HepG2 (cell line): ENCODE data around the gene ACTR6. TPM values are rescaled to one million over a fixed set of nuclear protein-coding genes. Genes with fewer than 3 reads are reported as not detected.

Experiments used
- ARHGAP35 ChIP-seq: sonication (generic); formaldehyde crosslinking; IDR thresholded peaks from 2 replicates; pipeline ENCODE4 v1.9.0; 2022; ENCODE audit warnings: mild to moderate bottlenecking, inconsistent platforms, moderate library complexity, missing genetic modification reagents, borderline replicate concordance
- ARNT ChIP-seq: fragments of 450-650 bp; IDR thresholded peaks from 2 replicates; pipeline ENCODE4 v1.6.1; 2017
- ATRX ChIP-seq: sonication (generic); formaldehyde crosslinking; IDR thresholded peaks from 2 replicates; pipeline ENCODE4 v1.4.0; 2020; ENCODE audit warnings: missing genetic modification reagents, borderline replicate concordance
- CTCF ChIP-seq: sonication (generic); formaldehyde crosslinking; IDR thresholded peaks from 2 replicates; pipeline ENCODE4 v1.5.0; 2020; ENCODE audit warnings: mild to moderate bottlenecking, missing genetic modification reagents, moderate library complexity
- ETS1 ChIP-seq: sonication (generic); formaldehyde crosslinking; IDR thresholded peaks from 2 replicates; pipeline ENCODE4 v1.4.0; 2020; ENCODE audit warnings: missing genetic modification reagents
- HOXD1 ChIP-seq: sonication (generic); formaldehyde crosslinking; IDR thresholded peaks from 2 replicates; pipeline ENCODE4 v1.5.0; 2020; ENCODE audit warnings: missing genetic modification reagents
- KLF13 ChIP-seq: sonication (generic); formaldehyde crosslinking; IDR thresholded peaks from 2 replicates; pipeline ENCODE4 v1.4.0; 2020; ENCODE audit warnings: mild to moderate bottlenecking, missing genetic modification reagents
- NFKB2 ChIP-seq: sonication (generic); formaldehyde crosslinking; IDR thresholded peaks from 2 replicates; pipeline ENCODE4 v1.4.0; 2020; ENCODE audit warnings: missing genetic modification reagents, borderline replicate concordance
- PAWR ChIP-seq: sonication (generic); formaldehyde crosslinking; IDR thresholded peaks from 2 replicates; pipeline ENCODE4 v1.4.0; 2020; ENCODE audit warnings: missing genetic modification reagents, mild to moderate bottlenecking, borderline replicate concordance
- RAD21 ChIP-seq: fragments of 450-650 bp; formaldehyde crosslinking; IDR thresholded peaks from 2 replicates; pipeline ENCODE4 v1.5.0; 2020; ENCODE audit warnings: mild to moderate bottlenecking
- SAFB2 ChIP-seq: sonication (generic); formaldehyde crosslinking; IDR thresholded peaks from 2 replicates; pipeline ENCODE4 v1.5.1; 2020; ENCODE audit warnings: missing genetic modification reagents, low read depth, mild to moderate bottlenecking, borderline replicate concordance
- SIX1 ChIP-seq: sonication (generic); formaldehyde crosslinking; IDR thresholded peaks from 2 replicates; pipeline ENCODE4 v1.4.0; 2020; ENCODE audit warnings: missing genetic modification reagents, borderline replicate concordance
- SUZ12 ChIP-seq: fragments of 150-350 bp; IDR thresholded peaks from 2 replicates; pipeline ENCODE4 v1.6.1; 2014; ENCODE audit warnings: low read depth, low read length
- TEF ChIP-seq: sonication (generic); formaldehyde crosslinking; IDR thresholded peaks from 2 replicates; pipeline ENCODE4 v1.5.0; 2020; ENCODE audit warnings: missing genetic modification reagents
- ZNF124 ChIP-seq: sonication (generic); formaldehyde crosslinking; IDR thresholded peaks from 2 replicates; pipeline ENCODE4 v1.4.0; 2020; ENCODE audit warnings: missing genetic modification reagents
- ZNF234 ChIP-seq: sonication (generic); formaldehyde crosslinking; conservative IDR thresholded peaks from 2 replicates; pipeline ENCODE4 v1.5.1; 2020; ENCODE audit warnings: mild to moderate bottlenecking, missing genetic modification reagents
- ZNF251 ChIP-seq: sonication (generic); formaldehyde crosslinking; IDR thresholded peaks from 2 replicates; pipeline ENCODE4 v1.9.0; 2021; ENCODE audit warnings: mild to moderate bottlenecking, missing genetic modification reagents
- ZNF543 ChIP-seq: sonication (generic); formaldehyde crosslinking; IDR thresholded peaks from 2 replicates; pipeline ENCODE4 v1.4.0; 2020; ENCODE audit warnings: mild to moderate bottlenecking, missing genetic modification reagents
- ZNF546 ChIP-seq: sonication (generic); formaldehyde crosslinking; conservative IDR thresholded peaks from 2 replicates; pipeline ENCODE4 v1.8.1; 2023; ENCODE audit warnings: mild to moderate bottlenecking, missing genetic modification reagents
- ZNF572 ChIP-seq: sonication (generic); formaldehyde crosslinking; IDR thresholded peaks from 2 replicates; pipeline ENCODE4 v1.5.1; 2020; ENCODE audit warnings: mild to moderate bottlenecking, missing genetic modification reagents
- ZNF652 ChIP-seq: IDR thresholded peaks from 2 replicates; pipeline ENCODE4 v1.6.1; 2016; ENCODE audit warnings: low read depth, borderline replicate concordance
- ZNF687 ChIP-seq: sonication (generic); formaldehyde crosslinking; IDR thresholded peaks from 2 replicates; pipeline ENCODE4 v1.5.1; 2020; ENCODE audit warnings: mild to moderate bottlenecking, missing genetic modification reagents, moderate library complexity
- ZNF816 ChIP-seq: sonication (generic); formaldehyde crosslinking; IDR thresholded peaks from 2 replicates; pipeline ENCODE4 v1.8.0; 2022; ENCODE audit warnings: missing genetic modification reagents, mild to moderate bottlenecking, borderline replicate concordance
- polyA plus RNA-seq, 8 experiments: library from polyadenylated mRNA; depleted of rRNA in 3 of 8; stranded (reverse) in 7 of 8; unstranded in 1 of 8; fragments of >200 nt; fragmentation: Illumina TruSeq in 4 of 8; extraction: Trizol in 4 of 8; gene quantifications; 2 replicates each; pipeline versions ENCODE4 v1.2.1 to v1.2.3, GENCODE V29; 2011 to 2016; ENCODE audit warnings: low read depth in 4 of 8, missing spikeins in 1 of 8, mixed read lengths in 1 of 8; ENCODE audit not compliant: insufficient read depth in 1 of 8
- total RNA-seq, 5 experiments: library from RNA; depleted of rRNA; stranded (reverse); fragments of >200 nt; fragmentation: Illumina TruSeq; extraction: Trizol; gene quantifications; 2 replicates each; pipeline ENCODE4 v1.2.3, GENCODE V29; 2016; ENCODE audit warnings: low read depth in 1 of 5

The ACTR6 gene
- total and polyA plus RNA-seq, 2 of the 13 experiments (the other 11 are each of a cell fraction or from before 2014, with no cell fraction given) = 12.9 to 22.4 TPM

DNA sequence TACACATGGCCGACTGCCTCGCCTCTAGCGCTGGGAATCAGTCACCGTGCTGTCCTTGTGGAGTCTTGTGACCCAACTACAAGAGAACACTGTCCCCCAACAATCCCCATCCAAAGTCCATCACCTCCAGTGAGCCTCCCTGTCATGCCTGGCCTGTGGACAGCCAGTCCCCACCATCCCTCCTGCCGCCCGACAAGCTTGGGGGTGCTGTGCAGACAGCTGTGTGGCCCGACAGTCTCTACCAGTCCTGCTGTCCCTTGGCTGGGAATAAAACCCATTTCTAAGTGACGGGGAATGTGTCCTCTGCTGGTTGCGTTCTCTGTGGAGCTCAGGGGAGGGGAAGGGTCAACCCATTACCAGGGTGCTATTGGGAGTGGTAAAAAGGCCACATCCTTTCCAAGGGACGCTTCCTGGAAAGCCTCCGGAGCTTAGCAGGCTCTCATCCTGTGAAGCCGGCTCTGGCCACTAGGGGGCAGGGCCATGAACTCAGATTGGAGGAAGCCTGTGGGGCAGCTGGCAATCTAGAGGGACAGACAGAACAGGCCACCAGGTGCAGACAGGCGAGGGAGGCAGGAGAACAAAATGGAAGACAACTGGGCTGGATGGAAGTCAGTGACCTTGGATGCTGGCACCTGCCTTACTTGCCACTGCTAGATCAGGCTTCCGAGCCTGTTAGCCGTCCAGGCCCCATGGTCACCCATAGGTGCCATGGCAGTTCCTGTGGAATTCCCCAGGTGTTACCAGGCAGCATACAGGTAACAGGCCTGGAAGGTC is 46.0 kb upstream of the ACTR6 start (continued):
- no peak for TF ChIP-seq ETS1 (CRISPR knock-in tag)
- TF ChIP-seq NFKB2 (CRISPR knock-in tag) = no peak
- no peak for TF ChIP-seq SUZ12
- no peak for TF ChIP-seq ZNF124 (CRISPR knock-in tag)
- TF ChIP-seq SIX1 (CRISPR knock-in tag) = no peak
- TF ChIP-seq ZNF543 (CRISPR knock-in tag) = no peak
- TF ChIP-seq ZNF816 = no peak
- TF ChIP-seq CTCF = peak; percentile 85
- TF ChIP-seq KLF13 = no peak
- no peak for TF ChIP-seq PAWR (CRISPR knock-in tag)
- 0 out of 2 replicates have a peak, but pooled peaks have one; percentile 33 for TF ChIP-seq RAD21 (CRISPR knock-in tag)
- TF ChIP-seq ARNT = no peak
- TF ChIP-seq TEF (CRISPR knock-in tag) = no peak
- no peak for TF ChIP-seq ZNF251 (CRISPR knock-in tag)
- TF ChIP-seq ZNF546 (CRISPR knock-in tag) = no peak
- no peak for TF ChIP-seq ATRX (CRISPR knock-in tag)
- no peak for TF ChIP-seq ARHGAP35 (CRISPR knock-in tag)
- no peak for TF ChIP-seq ZNF234 (CRISPR knock-in tag)
- no peak for TF ChIP-seq HOXD1 (CRISPR knock-in tag)
- TF ChIP-seq SAFB2 (CRISPR knock-in tag) = no peak
- peak; percentile 35; the same call in 1 of the 2 replicates for TF ChIP-seq ZNF687
- no peak for TF ChIP-seq ZNF652 (CRISPR knock-in tag)
- 0 out of 2 replicates have a peak, but pooled peaks have one; percentile 40 for TF ChIP-seq ZNF572 (CRISPR knock-in tag)
